ENCODE results near the gene TBATA.

The TBATA gene

GRCh38 chr10:70759781-70760180, 25.4 kb downstream of the TBATA start:
- DNase-seq: peak; percentile 52

DNA sequence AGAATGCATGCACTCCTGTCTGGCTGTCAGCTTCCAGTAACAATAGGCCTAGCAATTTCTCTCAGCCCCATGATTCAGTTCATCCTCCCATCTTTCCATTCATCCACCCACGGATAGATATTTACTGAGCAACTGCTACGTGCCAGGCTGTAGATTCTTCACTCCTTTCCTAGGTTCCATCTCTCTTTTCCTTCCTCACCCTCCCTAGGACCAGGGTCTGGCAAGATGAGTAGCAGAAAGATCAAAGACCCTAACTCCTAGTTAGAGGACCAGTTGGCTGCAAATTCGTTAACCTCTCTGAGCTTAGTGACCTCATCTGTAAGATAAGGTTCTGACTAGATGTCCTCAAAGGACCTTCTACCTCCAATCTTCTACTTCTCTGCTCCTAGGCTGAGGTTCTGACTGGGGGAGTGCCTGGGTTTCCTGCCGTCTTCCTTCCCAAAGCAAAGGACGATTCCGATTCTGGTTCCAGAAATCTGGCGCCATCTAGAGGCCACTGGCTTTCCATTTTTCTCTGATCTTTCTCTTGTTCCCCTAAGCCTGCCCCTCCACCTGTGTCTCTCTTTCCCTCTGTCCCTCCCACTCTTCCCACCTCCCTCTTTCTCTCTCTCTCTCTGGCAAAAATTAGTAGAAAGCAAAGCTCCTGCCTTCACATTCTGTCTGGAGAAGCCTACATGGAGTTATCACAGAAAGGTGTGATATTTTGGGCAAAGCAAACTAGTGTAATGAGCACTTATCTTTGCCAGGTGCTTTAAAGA, 26.2 kb downstream of the TBATA start:
- peak; percentile 54 for DNase-seq

DNA sequence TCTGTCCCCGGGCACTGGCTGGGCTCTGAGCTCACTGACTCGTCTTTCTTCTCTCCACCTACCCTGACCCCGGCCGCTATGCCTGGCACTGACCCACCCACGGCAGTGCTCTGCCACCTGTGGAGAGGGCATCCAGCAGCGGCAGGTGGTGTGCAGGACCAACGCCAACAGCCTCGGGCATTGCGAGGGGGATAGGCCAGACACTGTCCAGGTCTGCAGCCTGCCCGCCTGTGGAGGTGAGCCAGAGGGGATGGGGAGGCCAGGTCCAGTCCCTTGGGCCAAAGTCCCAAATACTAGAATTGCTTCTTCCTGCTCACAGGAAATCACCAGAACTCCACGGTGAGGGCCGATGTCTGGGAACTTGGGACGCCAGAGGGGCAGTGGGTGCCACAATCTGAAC, 27.3 kb downstream of the TBATA start:
- no peak for DNase-seq

DNA sequence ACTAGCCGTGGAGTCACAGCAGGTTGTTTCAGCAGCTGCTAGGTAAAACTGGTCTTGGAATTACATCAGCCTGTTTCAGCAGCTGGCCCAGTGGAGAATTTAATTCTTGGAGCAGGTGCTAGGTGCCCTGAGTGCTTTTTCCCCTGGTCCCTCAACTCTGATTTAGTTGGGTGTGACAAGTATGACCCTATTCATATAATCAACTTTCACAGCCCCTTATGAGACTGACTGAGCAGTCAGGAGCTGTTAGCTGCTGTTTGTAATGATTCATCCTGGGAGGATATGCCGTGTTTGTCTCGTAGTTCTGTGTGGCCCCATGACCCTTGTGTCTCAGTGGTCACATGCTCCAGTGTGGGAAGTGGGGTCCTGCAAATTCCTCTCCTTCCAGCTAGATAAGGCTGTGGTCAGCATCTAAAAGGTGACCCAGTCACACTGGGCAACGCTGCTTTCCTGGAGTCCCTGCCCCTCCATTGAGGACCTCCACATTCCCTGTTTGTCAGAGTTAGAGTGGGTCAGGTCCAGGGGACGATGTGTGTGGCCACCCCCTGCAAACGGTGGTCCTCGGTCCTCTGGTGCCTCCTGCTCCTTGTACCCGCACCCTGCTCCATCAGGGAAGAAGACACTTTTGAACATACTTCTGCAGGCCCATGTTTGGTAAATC, 28.3 kb downstream of the TBATA start:
- DNase-seq: no peak

- DNase-seq: no peak
These were observed 31.1 kb downstream of the TBATA start for GRCh38 chr10:70753841-70754621.

GRCh38 chr10:70753026-70753663, 32.0 kb downstream of the TBATA start:
- no peak for DNase-seq

GRCh38 chr10:70752571-70752970, 32.6 kb downstream of the TBATA start:
- DNase-seq: no peak

GRCh38 chr10:70751991-70752390, 33.2 kb downstream of the TBATA start:
- DNase-seq: no peak

DNA sequence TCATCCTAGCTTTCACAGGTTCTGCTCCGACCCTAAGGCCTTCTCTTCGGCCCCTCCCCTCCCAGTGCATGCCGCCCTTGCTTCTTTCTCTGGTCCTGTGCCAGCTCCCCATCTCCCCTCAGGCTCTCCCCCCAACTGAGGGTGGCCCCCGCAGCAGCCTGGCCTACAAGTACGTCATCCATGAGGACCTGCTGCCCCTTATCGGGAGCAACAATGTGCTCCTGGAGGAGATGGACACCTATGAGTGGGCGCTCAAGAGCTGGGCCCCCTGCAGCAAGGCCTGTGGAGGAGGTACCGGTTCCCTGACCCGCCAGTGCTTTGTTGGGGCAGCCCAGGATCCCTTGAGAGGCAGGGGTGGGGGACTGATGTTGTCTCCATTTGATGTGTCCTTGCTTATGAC, 33.8 kb downstream of the TBATA start:
- no peak for DNase-seq

- no peak for DNase-seq
These were observed 34.9 kb downstream of the TBATA start for GRCh38 chr10:70750156-70750703.

- DNase-seq: no peak
These were observed 35.4 kb downstream of the TBATA start for GRCh38 chr10:70749756-70750155.

GRCh38 chr10:70748801-70749573, 36.2 kb downstream of the TBATA start:
- DNase-seq: no peak

DNA sequence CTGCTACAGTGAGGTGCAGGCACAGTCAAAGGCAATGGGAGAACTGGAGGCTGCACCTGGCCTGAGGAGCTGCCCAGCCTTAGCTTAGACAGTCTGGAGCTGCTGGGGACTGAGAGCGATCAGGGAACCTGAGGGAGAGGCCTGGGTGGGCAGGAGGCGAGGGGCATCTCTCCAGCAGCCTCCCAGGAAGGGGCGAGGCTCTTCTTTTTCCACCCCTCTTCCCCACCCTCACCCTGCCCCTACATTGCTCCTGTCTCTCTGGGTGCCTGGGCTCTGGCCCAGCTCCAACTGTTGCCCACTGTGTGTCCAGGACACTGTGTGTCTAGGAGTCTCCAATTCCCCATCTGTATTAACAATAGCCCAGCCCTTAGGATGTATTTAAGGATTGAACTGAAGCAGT, 36.9 kb downstream of the TBATA start:
- DNase-seq: no peak

- no peak for DNase-seq
These were observed 37.8 kb downstream of the TBATA start for GRCh38 chr10:70747192-70747965.

GRCh38 chr10:70745555-70745954, 39.6 kb downstream of the TBATA start:
- no peak for DNase-seq

DNA sequence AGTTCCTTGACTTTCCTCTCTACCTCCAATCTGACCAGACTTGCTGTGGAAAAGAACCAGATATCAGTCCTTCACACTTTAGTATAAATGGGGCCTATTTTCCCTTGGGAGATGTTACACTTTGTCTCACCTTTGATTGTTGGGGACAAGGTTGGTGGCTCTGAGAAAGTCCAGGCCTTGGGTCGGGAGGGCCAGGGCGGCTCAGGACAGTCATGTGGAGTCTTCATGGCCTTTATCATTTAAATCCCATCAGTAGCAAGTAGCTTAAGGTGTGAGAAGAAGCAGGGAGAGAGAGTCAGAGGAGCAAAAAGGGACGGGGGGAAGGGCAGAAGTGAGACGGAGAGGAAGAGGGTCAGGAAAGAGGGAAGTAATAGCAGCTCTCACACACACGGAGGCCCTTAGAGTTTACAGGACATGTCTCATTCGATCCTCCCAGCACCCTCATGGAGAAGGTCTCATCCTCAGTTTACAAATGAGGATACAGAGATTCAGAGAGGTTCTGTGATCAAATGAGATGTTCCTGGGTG, 40.5 kb downstream of the TBATA start:
- DNase-seq: peak; percentile 36

- no peak for DNase-seq
These were observed 41.3 kb downstream of the TBATA start for GRCh38 chr10:70743879-70744278.

GRCh38 chr10:70743430-70743788, 41.8 kb downstream of the TBATA start:
- DNase-seq: no peak

GRCh38 chr10:70742537-70743429, 42.4 kb downstream of the TBATA start:
- peak; percentile 89 for DNase-seq

All from GF-D8 (cell line).